Measurements from ENCODE around the gene PLXDC2.
"Not testable (repeated sequence)": the region's sequence is repeated elsewhere in the genome, so short reads cannot be mapped to it uniquely, and the experiment has no call there.

The PLXDC2 gene

GRCh38 chr10:20202337-20202736, 386.1 kb downstream of the PLXDC2 start:
- Histone ChIP-seq H3K27me3 (ENCODE audit: control insufficient read depth, insufficient read depth, low read length, poor library complexity, severe bottlenecking) (no peaks in the 10 kb centered on the region), H3K36me3 (ENCODE audit: control insufficient read depth, insufficient read depth, low read length) (no peaks in the 10 kb centered on the region), H3K9me3 (ENCODE audit: control insufficient read depth, low read length) (no peaks in the 10 kb centered on the region), H3K27ac (ENCODE audit: insufficient read depth, low read depth, low read length, poor library complexity, severe bottlenecking) (no peak overlapping the region), H3K4me1 (ENCODE audit: control insufficient read depth, insufficient read depth, low read length) (no peaks in the 10 kb centered on the region), H3K4me3 (ENCODE audit: insufficient read depth, low read depth, low read length) (no peak overlapping the region)
- WGBS, 2 experiments: 96 to 97% methylated on average over 2 to 4 of the region's 4 CpGs

- Histone ChIP-seq H3K27me3 (ENCODE audit: control insufficient read depth, insufficient read depth, low read length, poor library complexity, severe bottlenecking) (no peaks in the 10 kb centered on the region), H3K27ac (ENCODE audit: insufficient read depth, low read depth, low read length, poor library complexity, severe bottlenecking) (no peak overlapping the region), H3K4me1 (ENCODE audit: control insufficient read depth, insufficient read depth, low read length) (no peaks in the 10 kb centered on the region), H3K36me3 (ENCODE audit: control insufficient read depth, insufficient read depth, low read length) (no peaks in the 10 kb centered on the region), H3K4me3 (ENCODE audit: insufficient read depth, low read depth, low read length) (no peak overlapping the region), H3K9me3 (ENCODE audit: control insufficient read depth, low read length) (no peaks in the 10 kb centered on the region)
These were observed 391.4 kb downstream of the PLXDC2 start for GRCh38 chr10:20207653-20208052.

- H3K9me3 ChIP-seq (ENCODE audit: control insufficient read depth, low read length); H3K4me1 ChIP-seq (ENCODE audit: control insufficient read depth, insufficient read depth, low read length); H3K36me3 ChIP-seq (ENCODE audit: control insufficient read depth, insufficient read depth, low read length); H3K27ac ChIP-seq (ENCODE audit: insufficient read depth, low read depth, low read length, poor library complexity, severe bottlenecking); H3K27me3 ChIP-seq (ENCODE audit: control insufficient read depth, insufficient read depth, low read length, poor library complexity, severe bottlenecking); H3K4me3 ChIP-seq (ENCODE audit: insufficient read depth, low read depth, low read length): not testable (repeated sequence)
- 66 to 80% methylated on average over 7 of the region's 7 CpGs for WGBS, 2 experiments
These were observed 392.9 kb downstream of the PLXDC2 start for GRCh38 chr10:20209098-20209497.

GRCh38 chr10:20215547-20216152, 399.4 kb downstream of the PLXDC2 start:
- 3 to 7% methylated on average over 3 of the region's 3 CpGs for WGBS, 2 experiments
- Histone ChIP-seq H3K4me1 (ENCODE audit: control insufficient read depth, insufficient read depth, low read length) (peaks cover 3% of the 10 kb centered on the region), H3K27ac (ENCODE audit: insufficient read depth, low read depth, low read length, poor library complexity, severe bottlenecking) (no peak overlapping the region), H3K36me3 (ENCODE audit: control insufficient read depth, insufficient read depth, low read length) (no peaks in the 10 kb centered on the region), H3K27me3 (ENCODE audit: control insufficient read depth, insufficient read depth, low read length, poor library complexity, severe bottlenecking) (no peaks in the 10 kb centered on the region), H3K4me3 (ENCODE audit: insufficient read depth, low read depth, low read length) (no peak overlapping the region), H3K9me3 (ENCODE audit: control insufficient read depth, low read length) (no peaks in the 10 kb centered on the region)

DNA sequence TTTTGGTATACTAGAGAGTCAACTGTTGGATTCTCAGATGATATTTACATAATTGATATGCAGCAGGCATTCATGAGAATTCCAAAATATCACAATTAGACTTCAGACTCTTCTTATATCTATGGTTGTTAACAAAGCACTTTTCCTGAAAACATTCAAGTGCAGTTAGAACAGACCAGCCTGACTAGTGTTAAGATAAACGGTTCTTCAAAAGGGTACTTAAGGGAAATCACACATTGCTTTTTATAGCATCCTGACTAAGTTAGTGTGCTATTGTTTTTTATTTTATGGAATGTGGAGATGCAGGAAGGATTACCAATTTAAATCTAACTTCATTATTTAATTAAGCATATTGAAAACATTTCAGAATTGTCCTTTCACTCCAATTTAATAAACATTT, 405.1 kb downstream of the PLXDC2 start:
- Histone ChIP-seq H3K4me1 (ENCODE audit: control insufficient read depth, insufficient read depth, low read length) (no peaks in the 10 kb centered on the region), H3K9me3 (ENCODE audit: control insufficient read depth, low read length) (no peaks in the 10 kb centered on the region), H3K27me3 (ENCODE audit: control insufficient read depth, insufficient read depth, low read length, poor library complexity, severe bottlenecking) (no peaks in the 10 kb centered on the region), H3K36me3 (ENCODE audit: control insufficient read depth, insufficient read depth, low read length) (no peaks in the 10 kb centered on the region), H3K27ac (ENCODE audit: insufficient read depth, low read depth, low read length, poor library complexity, severe bottlenecking) (no peak overlapping the region), H3K4me3 (ENCODE audit: insufficient read depth, low read depth, low read length) (no peak overlapping the region)
- 86 to 89% methylated on average over 1 of the region's 1 CpG for WGBS, 2 experiments

DNA sequence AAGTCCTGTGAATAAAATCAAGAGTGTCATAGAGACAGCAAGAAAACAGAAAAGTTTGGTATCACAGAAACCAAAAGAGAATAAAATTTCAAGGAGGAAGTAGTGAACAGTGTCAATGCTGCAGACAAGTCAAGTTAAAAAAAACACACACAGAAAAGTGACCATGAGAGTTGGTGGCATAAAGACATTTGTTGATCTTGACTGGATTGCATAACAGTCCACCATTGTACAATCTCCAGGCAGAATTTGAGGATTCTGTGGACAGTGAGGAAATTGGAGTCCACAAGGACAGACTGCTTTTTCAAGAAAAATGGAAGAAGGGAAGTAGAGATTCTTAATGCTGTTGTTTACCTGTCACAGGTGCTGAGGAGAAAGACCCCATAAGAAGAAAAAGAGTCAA, 412.5 kb downstream of the PLXDC2 start:
- H3K4me3 ChIP-seq (ENCODE audit: insufficient read depth, low read depth, low read length): no peak overlapping the region
- H3K9me3 ChIP-seq (ENCODE audit: control insufficient read depth, low read length): no peaks in the 10 kb centered on the region
- H3K36me3 ChIP-seq (ENCODE audit: control insufficient read depth, insufficient read depth, low read length): no peaks in the 10 kb centered on the region
- no peaks in the 10 kb centered on the region for H3K27me3 ChIP-seq (ENCODE audit: control insufficient read depth, insufficient read depth, low read length, poor library complexity, severe bottlenecking)
- no peak overlapping the region for H3K27ac ChIP-seq (ENCODE audit: insufficient read depth, low read depth, low read length, poor library complexity, severe bottlenecking)
- H3K4me1 ChIP-seq (ENCODE audit: control insufficient read depth, insufficient read depth, low read length): no peaks in the 10 kb centered on the region

DNA sequence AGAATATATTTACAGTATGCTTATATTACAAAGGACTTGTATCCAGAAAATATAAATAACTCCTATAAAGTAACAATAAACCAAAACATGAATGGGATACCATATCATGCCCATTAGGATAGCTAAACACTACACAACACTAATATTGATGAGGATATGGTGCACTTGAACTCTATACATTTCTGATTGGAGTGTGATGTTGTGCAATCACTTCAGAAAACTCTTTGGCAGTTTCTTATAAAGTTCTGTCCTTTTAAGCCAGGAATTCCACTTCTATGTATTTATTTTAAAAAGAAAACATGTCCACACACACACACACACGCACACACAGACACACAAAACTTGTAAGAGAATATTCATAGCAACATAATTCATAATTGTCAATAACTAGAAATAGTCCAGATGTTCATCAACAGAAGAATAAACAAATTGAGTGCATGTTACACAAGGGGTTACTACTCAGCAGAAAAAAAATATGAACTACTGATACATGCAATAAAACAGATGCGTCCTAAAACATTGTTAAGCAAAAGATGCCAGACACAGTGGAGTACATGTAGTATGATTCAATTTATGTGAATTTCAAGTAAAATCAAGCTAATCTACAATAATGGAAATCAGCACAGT, 416.0 kb downstream of the PLXDC2 start:
- peaks cover 9% of the 10 kb centered on the region for H3K4me1 ChIP-seq (ENCODE audit: control insufficient read depth, insufficient read depth, low read length)
- H3K9me3 ChIP-seq (ENCODE audit: control insufficient read depth, low read length): no peaks in the 10 kb centered on the region
- H3K36me3 ChIP-seq (ENCODE audit: control insufficient read depth, insufficient read depth, low read length): no peaks in the 10 kb centered on the region
- H3K27me3 ChIP-seq (ENCODE audit: control insufficient read depth, insufficient read depth, low read length, poor library complexity, severe bottlenecking): no peaks in the 10 kb centered on the region
- 97 to 100% methylated on average over 2 of the region's 2 CpGs for WGBS, 2 experiments
- H3K27ac ChIP-seq (ENCODE audit: insufficient read depth, low read depth, low read length, poor library complexity, severe bottlenecking): no peak overlapping the region
- H3K4me3 ChIP-seq (ENCODE audit: insufficient read depth, low read depth, low read length): no peak overlapping the region

DNA sequence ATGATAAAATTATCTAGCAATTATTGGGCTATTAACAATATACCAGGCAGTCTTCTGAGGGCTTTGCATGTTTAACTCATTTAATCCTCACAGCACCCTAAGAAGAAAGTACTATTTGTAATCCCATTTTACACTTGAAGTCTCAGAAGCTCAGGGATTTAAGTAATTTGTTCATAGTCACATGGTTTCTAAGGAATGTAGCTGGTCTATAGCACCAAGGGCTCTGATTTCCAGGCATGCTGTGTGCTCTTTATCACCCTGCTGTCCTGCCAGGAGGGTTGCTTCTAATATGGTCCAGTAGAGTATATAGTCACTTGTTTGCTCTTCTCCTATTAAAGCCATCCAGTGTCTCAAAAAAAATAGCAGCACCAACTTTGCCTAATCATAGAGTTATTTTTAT, 417.2 kb downstream of the PLXDC2 start:
- no peak overlapping the region for H3K4me3 ChIP-seq (ENCODE audit: insufficient read depth, low read depth, low read length)
- no peaks in the 10 kb centered on the region for H3K36me3 ChIP-seq (ENCODE audit: control insufficient read depth, insufficient read depth, low read length)
- H3K9me3 ChIP-seq (ENCODE audit: control insufficient read depth, low read length): no peaks in the 10 kb centered on the region
- no peaks in the 10 kb centered on the region for H3K27me3 ChIP-seq (ENCODE audit: control insufficient read depth, insufficient read depth, low read length, poor library complexity, severe bottlenecking)
- peaks cover 9% of the 10 kb centered on the region for H3K4me1 ChIP-seq (ENCODE audit: control insufficient read depth, insufficient read depth, low read length)
- no peak overlapping the region for H3K27ac ChIP-seq (ENCODE audit: insufficient read depth, low read depth, low read length, poor library complexity, severe bottlenecking)

DNA sequence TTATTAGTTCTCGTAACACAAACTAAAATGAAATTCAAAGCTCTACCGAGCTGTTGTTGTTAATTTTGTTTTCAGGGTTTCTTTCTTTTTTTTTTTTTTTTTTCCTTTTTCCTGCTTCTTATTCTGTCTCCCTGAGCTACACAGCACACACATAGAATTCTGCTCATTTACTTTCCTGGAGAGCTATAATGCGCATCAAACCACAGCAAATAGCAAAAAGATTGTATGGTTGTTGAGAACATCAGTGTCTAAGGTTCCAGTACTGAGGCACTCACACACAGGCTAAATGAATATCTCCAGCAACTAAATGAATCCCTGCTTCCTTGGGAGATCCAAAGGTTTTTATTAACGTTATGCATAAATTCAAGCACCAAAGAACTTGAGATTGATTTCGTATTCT, 418.3 kb downstream of the PLXDC2 start:
- H3K9me3 ChIP-seq (ENCODE audit: control insufficient read depth, low read length): no peaks in the 10 kb centered on the region

GRCh38 chr10:20237091-20237570, 420.9 kb downstream of the PLXDC2 start:
- WGBS, 2 experiments: 100% methylated on average over 1 of the region's 2 CpGs; no CpG with 5 or more reads in 1 of the 2 experiments
- H3K4me3 ChIP-seq (ENCODE audit: insufficient read depth, low read depth, low read length): no peak overlapping the region

More for the DNA sequence above, 418.3 kb downstream of the PLXDC2 start:
- no peak overlapping the region for H3K4me3 ChIP-seq (ENCODE audit: insufficient read depth, low read depth, low read length)
- H3K4me1 ChIP-seq (ENCODE audit: control insufficient read depth, insufficient read depth, low read length): peaks cover 9% of the 10 kb centered on the region
- H3K27me3 ChIP-seq (ENCODE audit: control insufficient read depth, insufficient read depth, low read length, poor library complexity, severe bottlenecking): no peaks in the 10 kb centered on the region
- H3K36me3 ChIP-seq (ENCODE audit: control insufficient read depth, insufficient read depth, low read length): no peaks in the 10 kb centered on the region
- WGBS, 2 experiments: 97 to 98% methylated on average over 3 to 5 of the region's 5 CpGs
- no peak overlapping the region for H3K27ac ChIP-seq (ENCODE audit: insufficient read depth, low read depth, low read length, poor library complexity, severe bottlenecking)

More at GRCh38 chr10:20237091-20237570, 420.9 kb downstream of the PLXDC2 start:
- peaks cover 9% of the 10 kb centered on the region for H3K4me1 ChIP-seq (ENCODE audit: control insufficient read depth, insufficient read depth, low read length)
- no peaks in the 10 kb centered on the region for H3K9me3 ChIP-seq (ENCODE audit: control insufficient read depth, low read length)
- H3K27me3 ChIP-seq (ENCODE audit: control insufficient read depth, insufficient read depth, low read length, poor library complexity, severe bottlenecking): no peaks in the 10 kb centered on the region
- H3K27ac ChIP-seq (ENCODE audit: insufficient read depth, low read depth, low read length, poor library complexity, severe bottlenecking): no peak overlapping the region
- H3K36me3 ChIP-seq (ENCODE audit: control insufficient read depth, insufficient read depth, low read length): no peaks in the 10 kb centered on the region
